ENCODE data around the gene MAB21L4. TPM values are rescaled to one million over a fixed set of nuclear protein-coding genes. Genes with fewer than 3 reads are reported as not detected.

The MAB21L4 gene
- total and polyA plus RNA-seq, 7 donors: not detected

DNA sequence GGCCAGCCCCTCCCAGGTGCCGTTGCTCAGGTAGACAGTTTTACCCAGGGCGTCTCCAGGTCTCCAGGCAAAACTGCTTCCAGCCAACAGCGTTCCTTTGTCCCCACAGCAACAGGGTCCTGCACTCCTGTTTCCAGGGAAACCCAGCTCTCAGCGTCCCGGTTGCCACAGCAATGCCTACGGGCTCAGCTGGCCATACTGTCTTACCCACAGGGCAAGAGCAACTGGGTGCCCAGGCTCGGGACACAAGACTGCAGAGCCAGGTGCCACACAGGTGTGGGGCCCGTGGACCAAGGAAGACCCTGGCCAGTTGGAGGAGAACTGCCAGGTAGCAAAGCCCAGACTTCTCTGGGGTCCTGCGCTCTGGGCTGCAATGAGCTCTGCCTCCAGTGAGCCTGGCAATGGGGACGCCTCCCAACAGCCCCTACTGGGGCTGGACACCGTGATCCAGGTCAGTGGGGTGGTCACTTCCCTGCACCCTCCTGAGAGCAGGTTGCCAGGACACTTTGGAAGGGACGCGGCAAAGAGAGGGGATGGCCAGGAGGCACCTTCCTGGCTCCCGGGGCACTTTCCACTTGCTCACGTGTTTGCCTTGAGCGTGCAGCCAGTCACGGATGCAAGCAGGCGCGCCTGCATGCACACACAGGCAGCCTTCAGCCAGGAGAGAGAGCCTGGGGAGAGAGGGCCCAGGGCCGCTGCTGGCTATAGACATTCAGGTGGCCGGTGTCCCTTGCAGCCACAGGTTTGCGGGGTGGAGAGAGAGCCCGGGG is 10.4 kb upstream of the MAB21L4 start, which contains the start of gene CROCC2:
CROCC2 (plus strand) TSS at position 196 of the 770 bp plus-strand sequence; CDS start at position 374, 178 bp downstream.
- 47 to 63% (median 54%) methylated on average over 21 to 23 of the region's 23 CpGs for WGBS, 3 donors
- Histone ChIP-seq H3K36me3 (ENCODE audit: insufficient read depth in 1 of 2, low read depth in 1 of 2) (no peaks in the 10 kb centered on the region), H3K27ac (no peak within 1 kb of the TSS), H3K4me3 (no peak within 1 kb of the TSS), H3K9me3 (no peaks in the 10 kb centered on the region), H3K27me3 (ENCODE audit: insufficient read depth in 3 of 3, low read length in 2 of 3) (peaks cover 0 to 7% (median 0%) of the 10 kb centered on the region in 3 donors), H3K4me1 (no peaks in the 10 kb centered on the region)
- peak in 1 of 2 donors; percentile 31 for DNase-seq
- TF ChIP-seq CTCF (IDR thresholded peaks at IDR 0.05): no peak
- no peak for ATAC-seq
- intact Hi-C loops (cut with DNase I): no loop called here

- Histone ChIP-seq H3K27me3 (ENCODE audit: insufficient read depth in 3 of 3, low read length in 2 of 3) (peaks cover 0 to 7% (median 0%) of the 10 kb centered on the region in 3 donors), H3K4me1 (no peaks in the 10 kb centered on the region), H3K9me3 (no peaks in the 10 kb centered on the region), H3K27ac (no peak overlapping the region), H3K4me3 (no peak overlapping the region), H3K36me3 (ENCODE audit: insufficient read depth in 1 of 2, low read depth in 1 of 2) (no peaks in the 10 kb centered on the region)
- intact Hi-C loops (cut with DNase I): no loop called here
- TF ChIP-seq CTCF (IDR thresholded peaks at IDR 0.05): no peak
- 58 to 82% (median 64%) methylated on average over 13 of the region's 13 CpGs for WGBS, 3 donors
- ATAC-seq: no peak
- peak; percentile 6 to 43 for DNase-seq
These were observed 9.3 kb upstream of the MAB21L4 start for GRCh38 chr2:240905176-240905781.

DNA sequence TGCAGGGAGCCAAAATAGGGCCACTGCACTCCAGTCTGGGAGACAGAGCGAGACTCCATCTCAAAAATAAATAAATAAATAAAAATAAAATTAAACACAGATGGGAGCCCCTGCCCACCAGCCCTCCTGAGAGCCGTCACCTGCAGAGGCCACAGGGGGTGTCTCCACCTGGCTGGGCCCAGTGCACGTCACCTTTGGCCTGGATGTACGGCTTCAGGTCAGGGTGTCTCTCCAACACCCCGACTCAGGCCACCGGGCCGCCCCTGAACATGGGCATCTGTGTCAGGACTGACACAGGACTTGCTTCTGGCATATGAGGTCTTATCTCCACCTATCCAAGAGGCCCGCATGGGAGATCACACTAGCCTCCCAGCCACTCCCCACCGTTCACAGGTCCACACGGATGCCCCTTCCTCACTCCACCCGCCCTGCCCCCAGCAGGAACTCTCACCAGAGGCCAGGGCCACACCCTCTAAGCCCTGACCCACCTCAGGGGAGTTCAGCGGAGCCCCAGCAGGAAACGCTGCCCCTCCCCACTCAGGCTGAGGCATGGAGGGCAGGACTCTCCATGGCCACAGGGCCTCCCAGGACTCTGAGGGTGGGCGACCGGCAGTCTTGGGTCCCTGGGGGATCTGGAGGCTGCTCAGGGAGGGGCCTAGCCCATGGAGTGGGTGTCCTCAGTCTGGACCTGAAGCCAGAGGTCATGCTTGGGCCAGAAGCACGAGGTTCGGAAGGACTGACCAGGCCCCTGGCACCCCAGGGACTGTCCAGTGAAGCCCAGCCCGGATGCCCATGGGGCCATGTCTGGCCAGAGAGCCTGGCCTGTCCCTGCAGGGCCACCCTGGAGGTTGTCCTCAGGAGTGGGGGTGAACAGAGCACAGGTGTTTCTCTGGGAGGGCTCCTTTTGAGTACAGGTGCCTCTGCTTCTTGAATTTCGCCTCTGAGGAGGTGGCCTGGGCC is 8.5 kb upstream of the MAB21L4 start:
- Histone ChIP-seq H3K27ac (no peak overlapping the region), H3K4me1 (peaks cover 2% of the 10 kb centered on the region), H3K4me3 (no peak overlapping the region), H3K36me3 (ENCODE audit: insufficient read depth in 1 of 2, low read depth in 1 of 2) (no peaks in the 10 kb centered on the region), H3K9me3 (no peaks in the 10 kb centered on the region), H3K27me3 (ENCODE audit: insufficient read depth in 3 of 3, low read length in 2 of 3) (peaks cover 0 to 7% (median 0%) of the 10 kb centered on the region in 3 donors)
- no peak for ATAC-seq
- no peak for TF ChIP-seq CTCF (IDR thresholded peaks at IDR 0.05)
- intact Hi-C loops (cut with DNase I): no loop called here
- DNase-seq: peak in 1 of 2 donors; percentile 48
- WGBS, 3 donors: 81 to 85% (median 84%) methylated on average over 19 of the region's 19 CpGs

DNA sequence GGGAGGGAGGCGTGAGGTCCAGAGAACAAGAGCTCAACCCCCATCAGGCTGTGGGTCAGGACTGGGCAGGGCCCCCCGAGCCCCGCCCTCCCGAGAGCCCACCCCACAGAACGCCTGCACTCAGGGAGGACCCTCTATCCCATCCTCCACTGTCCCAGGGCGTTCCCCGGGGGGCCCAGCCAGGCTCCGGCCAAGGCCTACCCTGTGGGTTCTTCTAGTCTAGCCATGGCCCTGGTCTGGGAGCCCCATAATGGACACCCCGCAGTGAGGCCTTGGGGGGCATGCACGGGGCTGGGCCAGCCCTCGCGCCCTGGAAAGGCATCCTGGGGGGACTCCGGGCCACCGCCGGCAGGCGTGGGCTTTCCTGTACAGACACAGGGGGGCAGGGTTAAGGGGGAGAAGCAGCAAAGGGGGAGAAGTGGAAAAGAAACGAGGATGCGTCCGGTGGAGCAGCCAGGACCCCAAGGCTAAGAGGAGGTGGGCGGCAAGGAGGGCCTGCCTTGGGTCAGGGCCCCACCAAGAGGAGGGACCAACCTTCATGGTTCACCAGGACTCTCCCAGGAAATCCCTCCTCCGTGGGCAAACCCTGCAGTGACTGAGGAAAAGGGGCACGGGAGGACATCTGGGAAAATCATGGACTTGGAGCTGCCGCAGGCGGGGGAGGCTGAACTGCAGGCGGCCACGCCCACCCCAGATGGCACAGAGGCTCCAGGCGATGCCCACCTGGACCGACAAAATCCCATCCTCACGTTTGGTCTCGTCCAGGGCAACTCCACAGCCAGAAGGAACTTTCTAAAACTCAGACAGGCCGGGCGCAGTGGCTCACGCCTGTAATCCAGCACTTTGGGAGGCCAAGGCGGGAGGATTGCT is 7.5 kb upstream of the MAB21L4 start:
- ATAC-seq: no peak
- Histone ChIP-seq H3K4me1 (peaks cover 12% of the 10 kb centered on the region), H3K27me3 (ENCODE audit: insufficient read depth in 3 of 3, low read length in 2 of 3) (peaks cover 0 to 7% (median 0%) of the 10 kb centered on the region in 3 donors), H3K4me3 (no peak overlapping the region), H3K36me3 (ENCODE audit: insufficient read depth in 1 of 2, low read depth in 1 of 2) (no peaks in the 10 kb centered on the region), H3K27ac (no peak overlapping the region), H3K9me3 (no peaks in the 10 kb centered on the region)
- intact Hi-C loops (cut with DNase I): no loop called here
- DNase-seq: peak in 1 of 2 donors; percentile 39
- WGBS, 3 donors: 87 to 89% (median 89%) methylated on average over 33 to 34 of the region's 34 CpGs
- TF ChIP-seq CTCF (IDR thresholded peaks at IDR 0.05): no peak

All from psoas muscle (tissue), 8 donors.